Testis (tissue), 2 donors: ENCODE measurements around the gene KCNA1.

ENCODE experiments used
- POLR2A ChIP-seq: fragments of 450-650 bp; IDR thresholded peaks from one replicate; pipeline ENCODE4 v1.6.1; 2017; ENCODE audit warnings: antibody characterized with exemption, mild to moderate bottlenecking, moderate library complexity
- TF ChIP-seq, protein P1 (sequence below), 3 experiments: fragments of 450-650 bp in 2 of 3; fragments of 200-600 bp in 1 of 3; sonication (generic) in 1 of 3; IDR thresholded peaks; one replicate each; pipeline ENCODE4 v1.5.1; 2016 to 2019; ENCODE audit warnings: antibody characterized with exemption in 3 of 3, mild to moderate bottlenecking in 2 of 3, moderate library complexity in 1 of 3

DNA sequence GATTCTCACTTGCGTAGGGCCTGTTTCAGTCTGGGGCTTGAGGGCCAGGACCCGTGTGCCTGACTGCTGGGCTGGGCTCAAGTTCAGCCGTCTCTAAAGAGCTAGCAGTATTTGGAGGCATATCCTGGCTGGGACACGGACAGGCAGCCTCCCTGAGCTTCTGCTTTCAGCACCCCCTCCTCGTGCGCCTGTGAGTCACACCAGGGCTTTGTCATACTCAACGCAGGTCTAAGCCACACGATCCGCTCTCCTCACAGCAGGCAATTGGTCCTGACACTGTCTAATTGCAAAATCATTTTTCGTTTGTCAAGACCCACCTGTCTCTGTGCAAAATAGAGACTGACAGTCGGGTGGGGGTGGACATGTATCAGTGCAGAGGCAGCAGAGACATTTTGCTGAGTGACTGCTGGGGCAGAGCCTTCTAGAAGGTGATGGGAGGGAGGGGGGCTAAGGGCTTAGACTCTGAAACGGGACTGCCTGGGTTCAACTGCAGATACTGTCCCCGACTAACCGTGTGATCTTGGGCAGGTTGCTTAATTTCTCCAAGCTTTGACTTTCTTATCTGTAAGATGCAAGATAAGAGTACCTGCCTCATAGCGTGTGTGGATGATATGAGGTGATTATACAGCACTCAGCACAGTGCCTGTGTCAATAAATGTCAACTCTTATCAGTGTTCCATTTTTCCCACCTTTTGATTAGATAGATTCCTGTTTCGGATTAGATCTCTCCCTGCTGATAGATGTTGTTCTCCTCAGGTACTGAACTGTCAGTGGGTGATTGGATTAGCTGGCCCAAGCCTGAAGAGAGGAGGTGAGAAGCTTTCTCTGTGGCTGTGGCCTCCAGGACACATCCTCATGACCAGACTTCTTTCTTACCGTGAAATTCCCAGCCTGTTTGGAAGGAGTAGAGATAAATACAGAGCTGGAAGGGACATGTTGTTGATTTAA is 53.1 kb downstream of the KCNA1 start:
- TF ChIP-seq, protein P1, sequence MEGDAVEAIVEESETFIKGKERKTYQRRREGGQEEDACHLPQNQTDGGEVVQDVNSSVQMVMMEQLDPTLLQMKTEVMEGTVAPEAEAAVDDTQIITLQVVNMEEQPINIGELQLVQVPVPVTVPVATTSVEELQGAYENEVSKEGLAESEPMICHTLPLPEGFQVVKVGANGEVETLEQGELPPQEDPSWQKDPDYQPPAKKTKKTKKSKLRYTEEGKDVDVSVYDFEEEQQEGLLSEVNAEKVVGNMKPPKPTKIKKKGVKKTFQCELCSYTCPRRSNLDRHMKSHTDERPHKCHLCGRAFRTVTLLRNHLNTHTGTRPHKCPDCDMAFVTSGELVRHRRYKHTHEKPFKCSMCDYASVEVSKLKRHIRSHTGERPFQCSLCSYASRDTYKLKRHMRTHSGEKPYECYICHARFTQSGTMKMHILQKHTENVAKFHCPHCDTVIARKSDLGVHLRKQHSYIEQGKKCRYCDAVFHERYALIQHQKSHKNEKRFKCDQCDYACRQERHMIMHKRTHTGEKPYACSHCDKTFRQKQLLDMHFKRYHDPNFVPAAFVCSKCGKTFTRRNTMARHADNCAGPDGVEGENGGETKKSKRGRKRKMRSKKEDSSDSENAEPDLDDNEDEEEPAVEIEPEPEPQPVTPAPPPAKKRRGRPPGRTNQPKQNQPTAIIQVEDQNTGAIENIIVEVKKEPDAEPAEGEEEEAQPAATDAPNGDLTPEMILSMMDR (IDR thresholded peaks at IDR 0.05) = no peak
- TF ChIP-seq POLR2A = no peak
